Heart right ventricle (tissue), 16 donors: Measurements from ENCODE around the gene SPTA1. TPM values are rescaled to one million over a fixed set of nuclear protein-coding genes. Genes with fewer than 3 reads are reported as not detected.
"Not testable (repeated sequence)": the region's sequence is repeated elsewhere in the genome, so short reads cannot be mapped to it uniquely, and the experiment has no call there.

Source experiments
- ATAC-seq, 8 donors: fragments of 200-7000 bp; cut with Tn5 transposase; one replicate each; pipeline ENCODE4 v1.9.1; 2020; ENCODE audit warnings: mild to moderate bottlenecking in 8 of 8, moderate library complexity in 8 of 8, moderate number of reproducible peaks in 1 of 8
- DNase-seq, 2 donors: peaks; one replicate each; pipeline ENCODE4 v3.0.0-alpha.2; 2020
- H3K27ac ChIP-seq, 10 donors: fragments of 200-600 bp; sonication (generic) in 2 of 10; one replicate each; pipeline versions ENCODE4 v1.5.0 to v1.8.0; 2020 to 2022; ENCODE audit warnings: mild to moderate bottlenecking in 3 of 10
- H3K27me3 ChIP-seq, 7 donors: fragments of 200-600 bp; one replicate each; pipeline ENCODE4 v1.8.0; 2021 to 2022; ENCODE audit warnings: mild to moderate bottlenecking in 2 of 7
- H3K36me3 ChIP-seq, 9 donors: fragments of 200-600 bp; sonication (generic) in 1 of 9; one replicate each; pipeline versions ENCODE4 v1.5.0 to v1.8.0; 2020 to 2022; ENCODE audit warnings: mild to moderate bottlenecking in 2 of 9
- H3K4me1 ChIP-seq, 9 donors: fragments of 200-600 bp; sonication (generic) in 1 of 9; one replicate each; pipeline versions ENCODE4 v1.5.0 to v1.8.0; 2020 to 2022; ENCODE audit warnings: mild to moderate bottlenecking in 4 of 9
- H3K4me3 ChIP-seq, 10 donors: fragments of 200-600 bp; sonication (generic) in 2 of 10; one replicate each; pipeline versions ENCODE4 v1.5.0 to v1.8.0; 2020 to 2022; ENCODE audit warnings: mild to moderate bottlenecking in 7 of 10, moderate library complexity in 2 of 10
- H3K9me3 ChIP-seq, 11 donors: fragments of 200-600 bp in 10 of 11; sonication (generic) in 2 of 11; one replicate each; pipeline versions ENCODE4 v1.5.0 to v1.8.0; 2013 to 2022; ENCODE audit warnings: mild to moderate bottlenecking in 2 of 11, control low read depth in 1 of 11, moderate library complexity in 1 of 11
- CTCF ChIP-seq, 9 donors: fragments of 200-600 bp; sonication (generic) in 2 of 9; IDR thresholded peaks; one replicate each; pipeline versions ENCODE4 v1.5.0 to v1.8.0; 2021 to 2022; ENCODE audit warnings: antibody characterized with exemption in 9 of 9, mild to moderate bottlenecking in 5 of 9, moderate library complexity in 1 of 9
- WGBS, 2 donors: extraction: QIAGEN DNeasy Blood & Tissue Kit; methylation state at CpG; one replicate each; pipeline ENCODE4 v1.1.7; 2013; ENCODE audit warnings: inconsistent platforms in 1 of 2; 5-methylcytosine and 5-hydroxymethylcytosine counted together
- intact Hi-C, 10 donors: fragments of 100-400 bp; cut with DNase I; formaldehyde crosslinking; loops; one replicate each; pipeline versions ENCODE4 v1.11.1 to v1.14.2; 2022
- polyA plus RNA-seq, 2 donors: library from polyadenylated mRNA; stranded (reverse); fragments of 200-250 nt; gene quantifications; one replicate each; pipeline ENCODE4 v1.2.3, GENCODE V29; 2013
- total RNA-seq, 10 donors: library from RNA; stranded (reverse); fragmentation: NEBNext Ultra II Directional in 3 of 10; extraction: Animal tissue kit (Norgen Biotek cat#: 25700) in 3 of 10; gene quantifications; one replicate each; pipeline versions ENCODE4 v1.2.1 to v1.2.4, GENCODE V29; 2021 to 2023
- donor health status: Arrhythmogenic right ventricular cardiomyopathy.
- donor health status: ischemic (EF 13 %, LVEDD 7.1; RV severe dilation, severe dysfunction).
- donor health status: healthy with polysubstance abuse.
- donor health status: DM: no; HTN: yes; CAD: no.
- donor health status: DM: no; HTN: no; CAD: no.
- donor health status: ischemic (EF 25% LVEDD 6.9; RV normal size, moderate dysfunction).
- donor health status: ischemic (EF 25% LVEDD 5.7; RV mildly dilated, moderate dysfunction).
- donor health status: healthy.
- donor health status: DM: yes; HTN: yes; CAD: no.
- donor health status: Ischemic cardiomyopathy.
- donor health status: ischemic (EF 35%, LVEDD 5.7; RV mildly dilated, moderate dysfunction).
- donor health status: nonischemic (EF 11% LVEDD 7.7; RV severe dilation, severe dysfunction).
- donor health status: DM: yes; HTN: yes; CAD: no.
- donor health status: PGD.
- donor health status: ischemic (EF 29% LVEDD 5.4; RV normal size, mild dysfunction).
- donor health status: nonischemic (EF 23%, LVEDD 6.1; RV moderate dilation, normal function).

SPTA1 gene
- total and polyA plus RNA-seq, 12 donors: 0.03 to 1.2 (median 0.05) TPM; not detected in 7

GRCh38 chr1:158706096-158706495 lies 19.6 kb upstream of the SPTA1 start:
- Histone ChIP-seq H3K36me3 (no peaks in the 10 kb centered on the region), H3K4me1 (no peaks in the 10 kb centered on the region), H3K9me3 (no peaks in the 10 kb centered on the region), H3K27me3 (no peaks in the 10 kb centered on the region), H3K27ac (no peak overlapping the region), H3K4me3 (no peak overlapping the region)
- intact Hi-C loops: no loop called here
- 72 to 77% methylated on average over 2 of the region's 2 CpGs for WGBS, 2 donors
- no peak for TF ChIP-seq CTCF (IDR thresholded peaks at IDR 0.05)
- no peak for DNase-seq
- ATAC-seq: no peak

DNA sequence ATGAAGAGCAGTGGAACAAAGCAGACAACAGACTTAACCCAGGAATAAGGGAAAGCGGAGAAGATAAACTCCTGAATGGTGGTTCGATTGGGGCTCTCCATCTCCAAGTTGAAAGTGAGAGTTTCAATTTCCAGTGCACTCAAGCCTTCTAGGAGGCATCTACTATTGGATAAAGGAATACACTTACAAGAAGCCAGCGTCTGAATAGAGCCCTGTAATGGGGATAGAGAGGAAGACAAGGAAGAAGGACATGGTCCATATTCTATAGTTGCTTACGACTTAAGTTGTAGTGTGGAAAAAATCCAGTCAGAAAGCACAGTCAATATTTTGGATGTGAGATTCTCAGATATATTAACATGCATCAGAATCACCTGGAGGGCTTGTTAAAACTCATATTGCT lies 14.0 kb upstream of the SPTA1 start, which contains the start of gene OR6K2:
Gene OR6K2 (minus strand): TSS at position 101 of the 400 bp plus-strand sequence. CDS start 0 bp downstream, at position 101.
- Histone ChIP-seq H3K4me3 (no peak within 1 kb of the TSS), H3K27ac (no peak within 1 kb of the TSS), H3K27me3 (no peaks in the 10 kb centered on the region), H3K36me3 (no peaks in the 10 kb centered on the region), H3K4me1 (no peaks in the 10 kb centered on the region), H3K9me3 (no peaks in the 10 kb centered on the region)
- no peak for ATAC-seq
- WGBS, 2 donors: 85 to 90% methylated on average over 4 of the region's 4 CpGs
- DNase-seq: no peak
- no peak for TF ChIP-seq CTCF (IDR thresholded peaks at IDR 0.05)
- intact Hi-C loops: no loop called here

DNA sequence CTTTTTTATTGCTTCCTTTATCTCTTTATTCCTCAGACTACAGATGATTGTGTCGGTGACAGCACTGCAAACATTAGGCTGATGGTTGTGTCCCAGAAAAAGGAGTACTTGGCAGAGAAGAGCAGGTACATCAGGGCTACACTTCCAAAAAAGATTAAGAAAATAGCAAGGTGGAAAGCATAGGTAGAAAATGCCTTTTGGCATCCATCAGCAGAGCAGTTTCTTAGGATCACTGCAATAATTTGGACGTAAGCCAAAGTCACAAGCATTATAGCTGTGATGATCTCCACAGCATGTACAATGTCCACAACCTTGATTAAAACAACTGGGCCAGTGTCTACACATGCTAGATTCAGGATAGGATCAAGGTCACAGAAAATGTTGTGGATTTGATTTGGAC lies 8.1 kb upstream of the SPTA1 start:
- no peak overlapping the region for H3K4me3 ChIP-seq
- intact Hi-C loops: no loop called here
- no peaks in the 10 kb centered on the region for H3K27me3 ChIP-seq
- no peaks in the 10 kb centered on the region for H3K36me3 ChIP-seq
- no peak for DNase-seq
- WGBS, 2 donors: 78 to 87% methylated on average over 2 of the region's 2 CpGs
- no peak overlapping the region for H3K27ac ChIP-seq
- H3K9me3 ChIP-seq: no peaks in the 10 kb centered on the region
- no peak for TF ChIP-seq CTCF (IDR thresholded peaks at IDR 0.05)
- ATAC-seq: no peak
- H3K4me1 ChIP-seq: no peaks in the 10 kb centered on the region

DNA sequence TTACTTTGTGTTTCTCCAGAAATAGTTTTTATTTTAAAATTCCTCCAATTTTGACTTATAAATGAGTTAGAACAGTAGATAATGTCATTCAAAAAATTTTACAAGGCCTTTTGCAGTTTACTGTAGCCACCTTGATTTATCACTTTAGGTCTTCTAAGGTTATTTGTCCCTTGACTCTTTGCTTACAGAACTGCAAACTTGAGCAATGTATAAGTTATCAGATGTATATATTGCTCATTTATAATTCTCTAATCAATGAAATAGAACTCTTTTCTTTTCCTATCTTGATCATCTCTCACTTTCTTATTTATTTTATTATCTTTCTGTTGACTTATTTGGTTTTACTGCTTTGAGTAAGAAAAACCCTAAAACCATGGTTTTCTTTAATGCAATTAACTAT lies 5.8 kb upstream of the SPTA1 start:
- Histone ChIP-seq H3K9me3 (no peaks in the 10 kb centered on the region), H3K4me1 (no peaks in the 10 kb centered on the region), H3K36me3 (no peaks in the 10 kb centered on the region), H3K27ac (no peak overlapping the region), H3K27me3 (no peaks in the 10 kb centered on the region), H3K4me3 (no peak overlapping the region)
- intact Hi-C loops: no loop called here
- no peak for ATAC-seq
- TF ChIP-seq CTCF (IDR thresholded peaks at IDR 0.05): no peak
- DNase-seq: no peak

GRCh38 chr1:158691907-158692306 lies 5.4 kb upstream of the SPTA1 start:
- intact Hi-C loops: no loop called here
- H3K9me3 ChIP-seq: no peaks in the 10 kb centered on the region
- ATAC-seq: no peak

DNA sequence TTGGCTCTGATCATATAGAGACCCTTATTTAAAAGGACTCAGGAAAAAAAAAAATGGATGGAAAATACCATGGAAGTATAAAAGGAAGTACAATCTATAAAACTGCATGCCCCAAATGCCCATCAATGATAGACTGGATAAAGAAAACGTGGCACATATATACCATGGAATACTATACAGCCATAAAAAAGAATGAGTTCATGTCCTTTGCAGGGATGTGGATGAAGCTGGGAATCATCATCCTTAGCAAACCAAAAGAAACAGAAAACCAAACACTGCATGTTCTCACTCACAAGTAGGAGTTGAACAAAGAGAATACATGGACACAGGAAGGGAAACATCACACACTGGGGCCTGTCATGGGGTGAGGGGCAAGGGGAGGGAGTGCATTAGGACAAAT lies 4.6 kb upstream of the SPTA1 start:
- DNase-seq, intact Hi-C loops, H3K4me3 ChIP-seq, H3K36me3 ChIP-seq, H3K9me3 ChIP-seq, H3K27ac ChIP-seq, H3K4me1 ChIP-seq, H3K27me3 ChIP-seq, ATAC-seq: not testable (repeated sequence)
- 53 to 56% methylated on average over 1 of the region's 1 CpG for WGBS, 2 donors

More at GRCh38 chr1:158691907-158692306, 5.4 kb upstream of the SPTA1 start:
- H3K27ac ChIP-seq: no peak overlapping the region
- no peak for TF ChIP-seq CTCF (IDR thresholded peaks at IDR 0.05)
- no peak for DNase-seq
- no peak overlapping the region for H3K4me3 ChIP-seq
- H3K4me1 ChIP-seq: no peaks in the 10 kb centered on the region
- no peaks in the 10 kb centered on the region for H3K27me3 ChIP-seq
- H3K36me3 ChIP-seq: no peaks in the 10 kb centered on the region
